Tibial nerve (tissue), 4 donors: Measurements from ENCODE around the gene CEBPA. TPM values are rescaled to one million over a fixed set of nuclear protein-coding genes. Genes with fewer than 3 reads are reported as not detected.

ENCODE experiments used
- DNase-seq, 2 donors: peaks; one replicate each; pipeline ENCODE4 v3.0.0-alpha.2; 2019; ENCODE audit warnings: low spot score in 2 of 2
- H3K27ac ChIP-seq, 4 donors: fragments of 200-600 bp; sonication (generic) in 3 of 4; one replicate each; pipeline ENCODE4 v1.5.1; 2017 to 2019; ENCODE audit warnings: mild to moderate bottlenecking in 1 of 4
- H3K27me3 ChIP-seq, 2 donors: fragments of 200-600 bp; sonication (generic) in 1 of 2; one replicate each; pipeline versions ENCODE4 v1.5.1 to v1.6.0; 2017 to 2019
- H3K36me3 ChIP-seq, 3 donors: fragments of 200-600 bp; sonication (generic); one replicate each; pipeline ENCODE4 v1.5.1; 2018 to 2019
- H3K4me1 ChIP-seq, 4 donors: fragments of 200-600 bp; sonication (generic) in 3 of 4; one replicate each; pipeline ENCODE4 v1.5.1; 2017 to 2019
- H3K4me3 ChIP-seq, 4 donors: fragments of 200-600 bp; sonication (generic) in 3 of 4; one replicate each; pipeline ENCODE4 v1.5.1; 2017 to 2019; ENCODE audit warnings: mild to moderate bottlenecking in 1 of 4, moderate library complexity in 1 of 4
- H3K9me3 ChIP-seq, 4 donors: fragments of 200-600 bp; sonication (generic) in 3 of 4; one replicate each; pipeline ENCODE4 v1.5.1; 2017 to 2019
- EP300 ChIP-seq, 2 donors: sonication (generic); formaldehyde crosslinking; IDR thresholded peaks; one replicate each; pipeline ENCODE4 v1.6.1; 2017; ENCODE audit warnings: antibody characterized with exemption in 2 of 2, mild to moderate bottlenecking in 1 of 2
- POLR2A ChIP-seq, 2 donors: fragments of 450-650 bp; IDR thresholded peaks; one replicate each; pipeline ENCODE4 v1.6.1; 2017; ENCODE audit warnings: antibody characterized with exemption in 2 of 2, mild to moderate bottlenecking in 2 of 2, moderate library complexity in 2 of 2
- WGBS, 2 donors: methylation state at CpG; one replicate each; pipeline ENCODE4 v1.1.5; 2018; 5-methylcytosine and 5-hydroxymethylcytosine counted together
- total RNA-seq, 4 donors: library from RNA; depleted of rRNA; stranded (reverse); fragments of >200 nt; gene quantifications; one replicate each; pipeline ENCODE4 v1.1.0, GENCODE V29; 2016
- TF ChIP-seq, protein P1 (sequence below), 5 experiments: fragments of 200-600 bp in 3 of 5; fragments of 450-650 bp in 2 of 5; sonication (generic) in 3 of 5; IDR thresholded peaks; one replicate each; pipeline ENCODE4 v1.5.1; 2016 to 2019; ENCODE audit warnings: antibody characterized with exemption in 5 of 5, mild to moderate bottlenecking in 3 of 5, moderate library complexity in 2 of 5

CEBPA gene
- total RNA-seq, 4 donors from 2014 or later: 33.9 to 204 (median 65.4) TPM

DNA sequence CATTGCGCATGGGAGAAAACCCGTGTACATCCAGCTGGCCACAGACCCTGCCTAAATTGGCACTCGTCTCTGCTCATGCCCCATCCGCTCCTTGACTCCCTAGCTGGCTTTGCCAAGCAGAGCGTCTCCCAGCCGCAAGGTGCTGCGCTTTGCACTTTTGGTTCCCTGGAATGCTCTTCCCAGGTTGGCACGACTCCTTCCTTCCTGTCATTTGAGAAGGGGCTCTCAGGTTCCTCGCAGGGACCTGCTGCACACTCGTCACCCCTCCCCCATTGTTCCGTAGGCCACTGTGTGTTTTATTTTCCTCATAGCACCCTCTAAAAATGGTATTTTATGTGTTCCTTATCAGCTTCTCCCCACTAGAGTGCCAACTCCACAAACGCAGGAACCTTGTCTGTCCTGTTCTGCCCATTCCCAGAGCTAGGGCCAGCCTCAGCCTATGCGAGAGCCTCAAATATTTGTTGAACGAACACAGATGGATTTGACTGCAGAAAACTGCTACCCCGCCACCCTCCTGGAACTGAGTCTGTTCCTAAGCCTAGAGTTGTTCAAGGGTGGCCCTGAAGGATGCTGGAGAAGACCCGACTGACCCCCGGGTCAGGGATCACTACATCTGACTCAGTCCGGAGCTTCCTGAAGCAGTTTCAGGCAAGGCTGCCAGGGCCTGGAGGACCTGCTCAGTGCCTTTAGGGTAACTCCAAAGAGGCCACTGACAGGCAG is 8.4 kb upstream of the CEBPA start:
- H3K36me3 ChIP-seq: no peaks in the 10 kb centered on the region
- H3K9me3 ChIP-seq: no peaks in the 10 kb centered on the region
- H3K4me1 ChIP-seq: no peaks in the 10 kb centered on the region
- no peak for DNase-seq
- peaks cover 0 to 20% of the 10 kb centered on the region in 2 donors for H3K27me3 ChIP-seq
- H3K27ac ChIP-seq: no peak overlapping the region
- H3K4me3 ChIP-seq: no peak overlapping the region
- TF ChIP-seq EP300 (IDR thresholded peaks at IDR 0.05) (no peak), POLR2A (IDR thresholded peaks at IDR 0.05) (no peak)
- TF ChIP-seq, protein P1, sequence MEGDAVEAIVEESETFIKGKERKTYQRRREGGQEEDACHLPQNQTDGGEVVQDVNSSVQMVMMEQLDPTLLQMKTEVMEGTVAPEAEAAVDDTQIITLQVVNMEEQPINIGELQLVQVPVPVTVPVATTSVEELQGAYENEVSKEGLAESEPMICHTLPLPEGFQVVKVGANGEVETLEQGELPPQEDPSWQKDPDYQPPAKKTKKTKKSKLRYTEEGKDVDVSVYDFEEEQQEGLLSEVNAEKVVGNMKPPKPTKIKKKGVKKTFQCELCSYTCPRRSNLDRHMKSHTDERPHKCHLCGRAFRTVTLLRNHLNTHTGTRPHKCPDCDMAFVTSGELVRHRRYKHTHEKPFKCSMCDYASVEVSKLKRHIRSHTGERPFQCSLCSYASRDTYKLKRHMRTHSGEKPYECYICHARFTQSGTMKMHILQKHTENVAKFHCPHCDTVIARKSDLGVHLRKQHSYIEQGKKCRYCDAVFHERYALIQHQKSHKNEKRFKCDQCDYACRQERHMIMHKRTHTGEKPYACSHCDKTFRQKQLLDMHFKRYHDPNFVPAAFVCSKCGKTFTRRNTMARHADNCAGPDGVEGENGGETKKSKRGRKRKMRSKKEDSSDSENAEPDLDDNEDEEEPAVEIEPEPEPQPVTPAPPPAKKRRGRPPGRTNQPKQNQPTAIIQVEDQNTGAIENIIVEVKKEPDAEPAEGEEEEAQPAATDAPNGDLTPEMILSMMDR (IDR thresholded peaks at IDR 0.05): no peak
- WGBS, 2 donors: 60 to 66% methylated on average over 18 of the region's 18 CpGs

DNA sequence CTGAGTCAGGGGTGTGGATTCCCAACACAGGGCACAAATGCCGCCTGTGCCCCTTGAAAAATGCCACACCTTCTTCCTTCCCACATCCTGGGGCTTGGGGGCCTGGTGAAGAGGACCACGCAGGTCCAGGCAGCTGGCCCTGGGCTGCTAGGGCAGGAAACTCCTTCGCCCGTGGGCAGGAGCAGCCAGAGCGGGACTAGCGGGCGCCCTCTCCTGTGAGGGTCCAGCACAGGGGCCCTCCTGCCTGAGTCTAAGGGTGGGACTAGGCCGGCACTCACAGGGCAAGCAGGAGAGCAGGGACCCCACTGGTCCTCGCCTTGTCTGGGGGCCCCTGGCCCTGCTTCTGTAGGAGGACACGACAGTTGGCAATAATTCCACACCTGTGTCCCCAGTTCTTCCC is 7.5 kb upstream of the CEBPA start:
- Histone ChIP-seq H3K27ac (no peak overlapping the region), H3K27me3 (peaks cover 0 to 20% of the 10 kb centered on the region in 2 donors), H3K36me3 (no peaks in the 10 kb centered on the region), H3K9me3 (no peaks in the 10 kb centered on the region), H3K4me3 (no peak overlapping the region), H3K4me1 (no peaks in the 10 kb centered on the region)
- DNase-seq: no peak
- WGBS, 2 donors: 74 to 84% methylated on average over 4 to 10 of the region's 10 CpGs
- no peak for TF ChIP-seq EP300 (IDR thresholded peaks at IDR 0.05)
- no peak for TF ChIP-seq POLR2A (IDR thresholded peaks at IDR 0.05)
- TF ChIP-seq, protein P1 (IDR thresholded peaks at IDR 0.05): no peak

DNA sequence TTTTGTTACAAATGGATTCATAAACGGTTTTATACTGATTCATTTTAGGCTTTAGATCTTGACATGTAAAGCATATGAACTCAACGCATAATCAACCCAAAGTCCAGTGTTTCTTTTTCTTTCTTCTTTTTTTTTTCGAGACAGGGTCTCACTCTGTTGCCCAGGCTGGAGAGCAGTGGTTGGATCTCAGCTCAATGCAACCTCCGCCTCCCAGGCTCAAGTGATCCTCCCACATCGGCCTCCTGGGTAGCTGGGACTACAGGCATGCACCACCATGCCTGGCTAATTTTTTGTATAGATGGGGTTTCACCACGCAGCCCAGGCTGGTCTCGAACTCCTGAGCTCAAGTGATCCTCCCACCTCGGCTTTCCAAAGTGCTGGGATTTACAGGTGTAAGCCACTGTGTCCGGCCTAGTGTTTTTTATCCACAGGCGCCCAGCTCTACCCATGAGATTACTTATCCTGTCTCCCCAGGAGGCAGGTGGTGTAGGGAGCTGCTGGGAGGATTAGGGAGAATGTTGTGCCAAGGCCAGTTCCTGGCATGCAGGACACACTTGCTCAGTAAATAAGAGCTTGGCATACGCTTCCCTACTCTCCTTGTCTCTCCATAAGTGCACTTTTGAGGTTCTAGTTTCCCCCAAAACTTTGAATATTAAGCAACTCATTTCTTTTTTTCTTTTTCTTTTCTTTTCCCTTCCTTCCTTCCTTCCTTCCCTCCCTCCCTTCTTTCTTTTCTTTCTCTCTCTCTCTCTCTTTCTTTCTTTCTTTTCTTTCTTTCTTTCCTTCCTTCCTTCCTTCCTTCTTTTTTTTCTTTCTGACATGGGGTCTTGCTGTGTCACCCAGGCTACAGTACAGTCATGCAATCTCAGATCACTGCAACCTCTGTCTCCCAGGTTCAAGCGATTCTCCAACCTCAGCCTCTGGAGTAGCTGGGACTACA is 4.8 kb upstream of the CEBPA start:
- no peak for DNase-seq
- no peak overlapping the region for H3K27ac ChIP-seq
- TF ChIP-seq EP300 (IDR thresholded peaks at IDR 0.05) (no peak), POLR2A (IDR thresholded peaks at IDR 0.05) (no peak)
- TF ChIP-seq, protein P1 (IDR thresholded peaks at IDR 0.05): no peak

DNA sequence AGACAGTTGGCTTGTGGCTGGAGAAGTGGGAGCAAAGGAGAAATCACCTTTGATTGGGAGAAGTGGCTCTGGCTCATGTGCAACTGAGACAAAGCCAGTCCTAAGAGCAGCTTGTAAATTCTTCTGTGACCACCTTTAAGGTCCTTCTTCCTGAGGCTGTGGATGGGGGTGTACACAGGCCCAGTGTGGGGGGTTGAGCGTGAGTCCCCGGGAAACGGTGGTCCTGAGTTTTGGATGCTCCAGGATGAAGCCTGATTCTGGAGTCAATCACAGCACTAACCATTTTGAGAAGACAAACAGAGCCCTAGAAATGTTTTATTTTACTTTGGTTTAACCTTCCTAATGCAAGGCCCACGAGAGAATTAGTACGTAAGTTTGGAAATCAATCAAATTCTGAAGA is 3.9 kb upstream of the CEBPA start:
- TF ChIP-seq POLR2A (IDR thresholded peaks at IDR 0.05) (no peak), EP300 (IDR thresholded peaks at IDR 0.05) (no peak)
- TF ChIP-seq, protein P1 (IDR thresholded peaks at IDR 0.05): no peak
- no peaks in the 10 kb centered on the region for H3K9me3 ChIP-seq
- H3K27me3 ChIP-seq: peaks cover 0 to 15% of the 10 kb centered on the region in 2 donors
- DNase-seq: no peak
- no peaks in the 10 kb centered on the region for H3K36me3 ChIP-seq
- no peak overlapping the region for H3K27ac ChIP-seq
- peaks cover 0 to 21% (median 8%) of the 10 kb centered on the region in 4 donors for H3K4me1 ChIP-seq
- no peak overlapping the region for H3K4me3 ChIP-seq
- WGBS, 2 donors: 89 to 91% methylated on average over 5 of the region's 5 CpGs

More for the DNA sequence above, 4.8 kb upstream of the CEBPA start:
- Histone ChIP-seq H3K4me1 (peaks cover 0 to 19% (median 8%) of the 10 kb centered on the region in 4 donors), H3K36me3 (no peaks in the 10 kb centered on the region), H3K9me3 (no peaks in the 10 kb centered on the region), H3K4me3 (no peak overlapping the region), H3K27me3 (peaks cover 0 to 20% of the 10 kb centered on the region in 2 donors)
- 88 to 90% methylated on average over 12 of the region's 12 CpGs for WGBS, 2 donors
